ENCODE measurements around the gene SIX2.

DNA sequence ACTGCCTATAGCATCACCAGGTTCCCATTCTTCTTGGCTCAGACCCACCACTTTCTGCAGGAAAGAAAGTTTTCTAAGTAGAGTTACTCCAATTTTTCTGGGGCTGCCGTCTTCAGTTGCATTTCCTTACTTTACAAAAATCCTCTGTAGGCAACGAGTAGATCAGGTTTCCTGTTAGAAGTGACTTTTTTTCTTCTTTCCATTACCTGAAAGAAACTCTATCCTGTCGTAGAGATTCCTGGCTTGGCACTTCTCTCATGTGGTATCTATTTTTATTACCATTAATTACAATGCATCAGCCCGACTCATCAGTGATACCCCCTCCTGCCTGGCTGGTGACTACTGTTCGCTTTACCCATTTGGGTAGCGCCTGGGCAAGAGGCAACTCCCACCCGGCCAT, 5.6 kb upstream of the SIX2 start:
- TF ChIP-seq, protein P1, sequence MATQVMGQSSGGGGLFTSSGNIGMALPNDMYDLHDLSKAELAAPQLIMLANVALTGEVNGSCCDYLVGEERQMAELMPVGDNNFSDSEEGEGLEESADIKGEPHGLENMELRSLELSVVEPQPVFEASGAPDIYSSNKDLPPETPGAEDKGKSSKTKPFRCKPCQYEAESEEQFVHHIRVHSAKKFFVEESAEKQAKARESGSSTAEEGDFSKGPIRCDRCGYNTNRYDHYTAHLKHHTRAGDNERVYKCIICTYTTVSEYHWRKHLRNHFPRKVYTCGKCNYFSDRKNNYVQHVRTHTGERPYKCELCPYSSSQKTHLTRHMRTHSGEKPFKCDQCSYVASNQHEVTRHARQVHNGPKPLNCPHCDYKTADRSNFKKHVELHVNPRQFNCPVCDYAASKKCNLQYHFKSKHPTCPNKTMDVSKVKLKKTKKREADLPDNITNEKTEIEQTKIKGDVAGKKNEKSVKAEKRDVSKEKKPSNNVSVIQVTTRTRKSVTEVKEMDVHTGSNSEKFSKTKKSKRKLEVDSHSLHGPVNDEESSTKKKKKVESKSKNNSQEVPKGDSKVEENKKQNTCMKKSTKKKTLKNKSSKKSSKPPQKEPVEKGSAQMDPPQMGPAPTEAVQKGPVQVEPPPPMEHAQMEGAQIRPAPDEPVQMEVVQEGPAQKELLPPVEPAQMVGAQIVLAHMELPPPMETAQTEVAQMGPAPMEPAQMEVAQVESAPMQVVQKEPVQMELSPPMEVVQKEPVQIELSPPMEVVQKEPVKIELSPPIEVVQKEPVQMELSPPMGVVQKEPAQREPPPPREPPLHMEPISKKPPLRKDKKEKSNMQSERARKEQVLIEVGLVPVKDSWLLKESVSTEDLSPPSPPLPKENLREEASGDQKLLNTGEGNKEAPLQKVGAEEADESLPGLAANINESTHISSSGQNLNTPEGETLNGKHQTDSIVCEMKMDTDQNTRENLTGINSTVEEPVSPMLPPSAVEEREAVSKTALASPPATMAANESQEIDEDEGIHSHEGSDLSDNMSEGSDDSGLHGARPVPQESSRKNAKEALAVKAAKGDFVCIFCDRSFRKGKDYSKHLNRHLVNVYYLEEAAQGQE (IDR thresholded peaks at IDR 0.05; ENCODE audit: low read depth): no peak
- TF ChIP-seq RAD21 (IDR thresholded peaks at IDR 0.05; ENCODE audit: low read depth): no peak
- TF ChIP-seq EP300 (IDR thresholded peaks at IDR 0.05; ENCODE audit: borderline replicate concordance): no peak
- TF ChIP-seq FOXM1 (IDR thresholded peaks at IDR 0.05; ENCODE audit: borderline replicate concordance, low read depth): no peak
- TF ChIP-seq, protein P2, sequence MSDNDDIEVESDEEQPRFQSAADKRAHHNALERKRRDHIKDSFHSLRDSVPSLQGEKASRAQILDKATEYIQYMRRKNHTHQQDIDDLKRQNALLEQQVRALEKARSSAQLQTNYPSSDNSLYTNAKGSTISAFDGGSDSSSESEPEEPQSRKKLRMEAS (IDR thresholded peaks at IDR 0.05): no peak
- TF ChIP-seq YY1 (IDR thresholded peaks at IDR 0.05; ENCODE audit: low read depth): no peak
- TF ChIP-seq EGR1 (IDR thresholded peaks at IDR 0.05): no peak
- TF ChIP-seq TCF12 (IDR thresholded peaks at IDR 0.05; ENCODE audit: low read depth): no peak
- no peak for TF ChIP-seq TAF1 (IDR thresholded peaks at IDR 0.05; ENCODE audit: low read depth)
- TF ChIP-seq, protein P3, sequence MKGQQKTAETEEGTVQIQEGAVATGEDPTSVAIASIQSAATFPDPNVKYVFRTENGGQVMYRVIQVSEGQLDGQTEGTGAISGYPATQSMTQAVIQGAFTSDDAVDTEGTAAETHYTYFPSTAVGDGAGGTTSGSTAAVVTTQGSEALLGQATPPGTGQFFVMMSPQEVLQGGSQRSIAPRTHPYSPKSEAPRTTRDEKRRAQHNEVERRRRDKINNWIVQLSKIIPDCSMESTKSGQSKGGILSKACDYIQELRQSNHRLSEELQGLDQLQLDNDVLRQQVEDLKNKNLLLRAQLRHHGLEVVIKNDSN (IDR thresholded peaks at IDR 0.05): no peak
- TF ChIP-seq CREB1 (IDR thresholded peaks at IDR 0.05; ENCODE audit: low read depth): no peak
- no peak for TF ChIP-seq CEBPB (IDR thresholded peaks at IDR 0.05)
- TF ChIP-seq ZBTB7A (IDR thresholded peaks at IDR 0.05; ENCODE audit: low read depth): no peak

All from Ishikawa (cell line).